Sigmoid colon (tissue), 7 donors: Measurements from ENCODE around the gene PFKFB2. TPM values are rescaled to one million over a fixed set of nuclear protein-coding genes. Genes with fewer than 3 reads are reported as not detected.

Experiments
- DNase-seq: peaks from one replicate; pipeline ENCODE4 v3.0.0-alpha.2; 2019
- H3K27ac ChIP-seq, 4 donors: fragments of 200-600 bp; sonication (generic); one replicate each; pipeline ENCODE4 v1.5.1; 2016 to 2019; ENCODE audit warnings: mild to moderate bottlenecking in 1 of 4
- H3K27me3 ChIP-seq, 3 donors: fragments of 200-600 bp; sonication (generic); one replicate each; pipeline ENCODE4 v1.5.1; 2019; ENCODE audit warnings: mild to moderate bottlenecking in 1 of 3
- H3K36me3 ChIP-seq, 4 donors: fragments of 200-600 bp; sonication (generic); one replicate each; pipeline ENCODE4 v1.5.1; 2016 to 2019
- H3K4me1 ChIP-seq, 4 donors: fragments of 200-600 bp; sonication (generic); one replicate each; pipeline ENCODE4 v1.5.1; 2017 to 2019
- H3K4me3 ChIP-seq, 4 donors: fragments of 200-600 bp; sonication (generic); one replicate each; pipeline ENCODE4 v1.5.1; 2017 to 2019; ENCODE audit warnings: mild to moderate bottlenecking in 2 of 4, moderate library complexity in 1 of 4
- H3K9me3 ChIP-seq, 4 donors: fragments of 200-600 bp in 3 of 4; sonication (generic) in 3 of 4; one replicate each; pipeline versions ENCODE4 v1.5.1 to v1.6.1; 2013 to 2019
- EP300 ChIP-seq, 4 donors: sonication (generic); formaldehyde crosslinking; IDR thresholded peaks; one replicate each; pipeline ENCODE4 v1.6.1; 2017; ENCODE audit warnings: antibody characterized with exemption in 4 of 4
- POLR2A ChIP-seq, 2 donors: fragments of 450-650 bp; IDR thresholded peaks; one replicate each; pipeline ENCODE4 v1.6.1; 2016; ENCODE audit warnings: antibody characterized with exemption in 2 of 2, mild to moderate bottlenecking in 2 of 2, moderate library complexity in 2 of 2
- POLR2AphosphoS5 ChIP-seq, 4 donors: sonication (generic); formaldehyde crosslinking; IDR thresholded peaks; one replicate each; pipeline ENCODE4 v1.6.1; 2017; ENCODE audit warnings: antibody characterized with exemption in 4 of 4
- WGBS, 2 donors: extraction: QIAGEN DNeasy Blood & Tissue Kit; methylation state at CpG; one replicate each; pipeline ENCODE4 v1.1.7; 2013; 5-methylcytosine and 5-hydroxymethylcytosine counted together
- intact Hi-C: fragments of 100-400 bp; cut with DNase I; formaldehyde crosslinking; loops from one replicate; pipeline ENCODE4 v1.15.1; 2023
- polyA plus RNA-seq, 3 donors: library from polyadenylated mRNA; stranded (reverse); fragments of 200-250 nt; gene quantifications; one replicate each; pipeline ENCODE4 v1.2.3, GENCODE V29; 2013
- total RNA-seq, 4 donors: library from RNA; depleted of rRNA; stranded (reverse); fragments of >200 nt; gene quantifications; one replicate each; pipeline ENCODE4 v1.1.0, GENCODE V29; 2016
- TF ChIP-seq, protein P1 (sequence below), 4 experiments: fragments of 450-650 bp in 3 of 4; fragments of 200-600 bp in 1 of 4; IDR thresholded peaks; one replicate each; pipeline ENCODE4 v1.5.1; 2016 to 2019; ENCODE audit warnings: antibody characterized with exemption in 4 of 4, mild to moderate bottlenecking in 3 of 4, moderate library complexity in 2 of 4
- donor health status: healthy with polysubstance abuse.
- donor health status: Bipolar disorder and iron deficiency.
- donor health status: healthy.

PFKFB2 gene
- total and polyA plus RNA-seq, 7 donors, result 5.0 to 24.9 (median 7.8) TPM

DNA sequence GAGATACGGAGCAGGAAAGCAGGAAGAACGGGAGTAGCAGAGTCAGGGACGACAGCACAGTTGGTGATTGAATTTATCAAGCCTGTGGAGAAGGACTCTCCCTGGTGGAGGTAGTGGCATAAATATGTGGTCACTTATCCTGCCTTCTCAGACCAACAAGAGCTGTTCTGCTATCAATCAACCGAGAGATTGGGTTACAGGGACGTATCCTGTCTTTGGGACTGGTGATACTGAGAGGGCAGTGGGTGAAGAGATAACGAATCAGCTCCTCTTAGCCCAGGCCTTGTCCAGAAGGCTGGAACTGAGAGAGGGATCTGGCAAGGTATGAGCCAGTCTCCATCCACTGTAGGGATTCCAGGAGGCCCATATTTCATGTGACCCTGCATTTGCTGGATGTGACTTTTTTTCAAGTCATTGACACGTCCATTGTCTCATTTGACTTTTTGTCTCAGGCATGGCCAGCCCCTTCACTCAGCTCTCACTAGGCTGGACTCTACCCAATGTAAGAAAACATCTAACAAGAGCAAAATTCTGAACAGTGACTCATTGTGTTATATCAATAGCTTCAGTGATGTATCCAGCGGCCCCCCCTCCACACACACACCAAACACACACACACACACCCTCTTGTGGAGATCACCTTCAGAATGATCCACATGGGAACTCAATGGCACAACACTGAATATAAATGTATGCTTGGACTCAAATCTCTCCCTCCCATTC is 31.8 kb upstream of the PFKFB2 start:
- DNase-seq, result no peak
- Histone ChIP-seq H3K4me1 (peaks cover 0 to 20% (median 19%) of the 10 kb centered on the region in 4 donors), H3K27me3 (no peaks in the 10 kb centered on the region), H3K36me3 (no peaks in the 10 kb centered on the region), H3K27ac (no peak overlapping the region), H3K9me3 (no peaks in the 10 kb centered on the region), H3K4me3 (no peak overlapping the region)
- no peak for TF ChIP-seq EP300 (IDR thresholded peaks at IDR 0.05)
- TF ChIP-seq POLR2A (IDR thresholded peaks at IDR 0.05), result no peak
- TF ChIP-seq, protein P1, sequence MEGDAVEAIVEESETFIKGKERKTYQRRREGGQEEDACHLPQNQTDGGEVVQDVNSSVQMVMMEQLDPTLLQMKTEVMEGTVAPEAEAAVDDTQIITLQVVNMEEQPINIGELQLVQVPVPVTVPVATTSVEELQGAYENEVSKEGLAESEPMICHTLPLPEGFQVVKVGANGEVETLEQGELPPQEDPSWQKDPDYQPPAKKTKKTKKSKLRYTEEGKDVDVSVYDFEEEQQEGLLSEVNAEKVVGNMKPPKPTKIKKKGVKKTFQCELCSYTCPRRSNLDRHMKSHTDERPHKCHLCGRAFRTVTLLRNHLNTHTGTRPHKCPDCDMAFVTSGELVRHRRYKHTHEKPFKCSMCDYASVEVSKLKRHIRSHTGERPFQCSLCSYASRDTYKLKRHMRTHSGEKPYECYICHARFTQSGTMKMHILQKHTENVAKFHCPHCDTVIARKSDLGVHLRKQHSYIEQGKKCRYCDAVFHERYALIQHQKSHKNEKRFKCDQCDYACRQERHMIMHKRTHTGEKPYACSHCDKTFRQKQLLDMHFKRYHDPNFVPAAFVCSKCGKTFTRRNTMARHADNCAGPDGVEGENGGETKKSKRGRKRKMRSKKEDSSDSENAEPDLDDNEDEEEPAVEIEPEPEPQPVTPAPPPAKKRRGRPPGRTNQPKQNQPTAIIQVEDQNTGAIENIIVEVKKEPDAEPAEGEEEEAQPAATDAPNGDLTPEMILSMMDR (IDR thresholded peaks at IDR 0.05), result no peak
- TF ChIP-seq POLR2AphosphoS5 (IDR thresholded peaks at IDR 0.05), result no peak
- intact Hi-C loops, result no loop called here
- 86 to 89% methylated on average over 8 of the region's 8 CpGs for WGBS, 2 donors

DNA sequence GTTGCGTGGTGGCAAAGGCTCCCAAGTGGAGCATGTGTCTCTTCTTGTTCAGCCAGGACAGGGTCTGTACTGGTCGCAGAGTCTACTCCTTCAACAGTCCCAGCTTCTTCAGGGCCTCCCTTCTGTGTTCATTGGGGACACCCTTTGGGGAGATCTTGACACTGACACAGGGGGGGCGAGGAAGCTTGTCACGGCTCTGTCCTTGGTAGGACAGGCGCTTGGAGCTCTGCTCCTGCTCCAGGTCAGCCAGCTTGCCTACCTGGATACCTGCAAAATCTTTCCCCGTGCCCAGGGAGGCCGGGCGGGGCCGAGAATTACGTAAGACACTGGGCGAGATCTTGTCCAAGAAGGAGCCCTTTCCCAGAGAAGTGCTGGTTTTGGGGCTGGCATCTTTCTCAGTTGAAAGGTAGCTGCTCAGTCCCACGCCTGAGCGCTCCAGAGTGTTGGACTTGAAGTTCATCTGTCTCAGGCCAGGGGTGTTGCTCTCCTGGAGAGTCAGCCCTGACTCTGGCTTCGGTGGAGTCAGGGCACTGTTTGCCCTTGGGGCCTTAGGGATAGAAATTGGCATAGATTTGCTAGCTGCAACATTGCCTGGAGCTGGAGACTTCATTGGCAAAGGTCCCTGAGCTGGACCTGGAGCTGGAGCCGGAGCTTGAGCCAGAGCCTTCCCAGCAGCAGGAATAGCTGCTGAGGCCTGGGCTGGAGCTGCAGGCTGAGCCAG is 31.0 kb upstream of the PFKFB2 start:
- Histone ChIP-seq H3K27me3 (no peaks in the 10 kb centered on the region), H3K4me1 (peaks cover 0 to 24% (median 21%) of the 10 kb centered on the region in 4 donors), H3K9me3 (no peaks in the 10 kb centered on the region), H3K27ac (no peak overlapping the region), H3K4me3 (no peak overlapping the region), H3K36me3 (no peaks in the 10 kb centered on the region)
- WGBS, 2 donors, result 85 to 90% methylated on average over 15 of the region's 15 CpGs
- TF ChIP-seq POLR2AphosphoS5 (IDR thresholded peaks at IDR 0.05), result no peak
- no peak for TF ChIP-seq EP300 (IDR thresholded peaks at IDR 0.05)
- no peak for TF ChIP-seq POLR2A (IDR thresholded peaks at IDR 0.05)
- TF ChIP-seq, protein P1 (IDR thresholded peaks at IDR 0.05), result no peak
- no peak for DNase-seq
- intact Hi-C loops, result no loop called here

DNA sequence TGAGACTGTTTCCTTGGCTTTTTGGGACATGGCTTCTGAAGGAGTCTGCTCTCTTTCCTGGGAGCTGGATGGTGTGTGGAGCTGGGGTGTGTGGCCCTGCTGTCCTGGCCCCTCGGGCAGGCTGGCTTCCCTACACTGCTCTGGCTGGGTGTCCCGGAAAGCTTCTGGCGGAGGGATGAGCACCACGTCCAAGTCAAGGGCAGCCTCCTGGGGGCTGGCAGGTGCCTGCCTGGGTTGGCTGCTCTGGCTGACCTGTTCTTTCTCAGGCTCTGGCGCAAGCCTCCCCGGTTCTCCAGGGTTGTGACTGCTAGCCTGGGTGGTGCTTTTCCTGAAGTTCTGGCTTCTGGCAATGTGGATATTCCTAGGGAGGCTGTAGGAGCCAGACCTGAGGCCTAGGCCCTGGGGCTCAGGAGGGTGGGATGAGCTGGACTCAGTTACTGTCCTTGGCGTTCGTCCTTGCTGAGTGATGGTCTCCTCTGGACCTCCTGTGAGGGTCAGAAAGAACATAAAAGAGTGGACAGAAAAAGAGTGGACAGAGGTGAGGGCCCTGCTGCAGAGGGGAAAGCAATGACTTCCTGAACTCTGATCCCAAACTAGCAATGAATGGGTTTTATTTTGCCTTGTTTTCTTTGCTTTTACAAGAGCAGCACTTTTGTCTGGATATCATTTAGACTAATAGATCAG is 29.9 kb upstream of the PFKFB2 start:
- no peak overlapping the region for H3K27ac ChIP-seq
- intact Hi-C loops, result no loop called here
- TF ChIP-seq, protein P1 (IDR thresholded peaks at IDR 0.05), result no peak
- TF ChIP-seq POLR2AphosphoS5 (IDR thresholded peaks at IDR 0.05) (no peak), POLR2A (IDR thresholded peaks at IDR 0.05) (no peak), EP300 (IDR thresholded peaks at IDR 0.05) (no peak)
- no peaks in the 10 kb centered on the region for H3K36me3 ChIP-seq
- no peak for DNase-seq
- no peaks in the 10 kb centered on the region for H3K27me3 ChIP-seq
- whole genome bisulfite sequencing, 2 donors, result 92 to 93% methylated on average over 8 of the region's 8 CpGs
- no peak overlapping the region for H3K4me3 ChIP-seq
- peaks cover 0 to 24% (median 21%) of the 10 kb centered on the region in 4 donors for H3K4me1 ChIP-seq
- no peaks in the 10 kb centered on the region for H3K9me3 ChIP-seq

DNA sequence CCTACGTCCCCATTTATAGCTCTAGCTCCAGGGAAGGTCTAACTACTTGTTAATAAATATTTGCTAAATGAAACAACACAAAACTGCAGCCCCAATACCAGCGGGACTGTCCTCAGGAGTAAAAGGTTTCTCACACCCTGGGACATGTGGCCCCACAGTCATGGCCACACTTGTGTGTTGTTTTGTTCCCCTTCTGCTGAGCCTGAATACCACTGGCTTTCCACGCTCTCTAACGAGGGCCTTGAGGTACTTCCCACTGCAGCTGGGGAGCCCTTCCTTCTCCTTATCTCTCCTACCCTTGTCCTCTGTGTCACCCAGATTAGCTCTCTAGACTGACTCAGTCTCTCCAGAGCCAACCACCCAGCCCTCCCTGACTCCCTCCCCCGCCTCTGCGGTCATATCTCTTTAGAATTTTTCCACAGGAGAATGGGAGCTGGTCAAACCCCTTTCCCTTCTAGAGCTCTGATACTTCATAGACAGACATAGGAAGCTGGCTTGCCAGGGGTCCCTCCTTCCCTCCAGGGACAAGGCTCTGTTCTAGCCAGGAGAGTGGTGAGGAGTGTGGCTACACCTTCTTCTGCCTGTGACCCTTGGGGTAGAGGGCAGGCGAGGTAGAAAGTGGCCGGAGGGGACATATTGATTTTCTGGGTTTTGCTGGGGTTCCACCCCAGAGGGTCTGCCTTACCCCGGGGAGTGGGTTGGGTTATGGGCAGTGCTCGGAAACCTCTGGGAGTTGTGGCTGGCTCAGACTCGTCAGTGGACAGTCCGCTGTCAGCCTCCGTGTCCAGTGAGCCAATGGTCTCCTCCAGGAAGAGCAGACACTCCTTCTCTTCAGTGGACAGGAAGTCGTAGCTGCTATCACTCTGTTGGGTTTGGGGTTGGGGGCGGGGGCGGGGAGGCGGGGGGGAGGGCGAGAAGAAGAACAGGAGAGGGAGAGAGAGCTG is 28.6 kb upstream of the PFKFB2 start:
- Histone ChIP-seq H3K27me3 (no peaks in the 10 kb centered on the region), H3K4me3 (no peak overlapping the region), H3K36me3 (no peaks in the 10 kb centered on the region), H3K4me1 (peaks cover 0 to 24% (median 21%) of the 10 kb centered on the region in 4 donors), H3K27ac (peak overlapping the region; percentile 42 to 65 (median 54)), H3K9me3 (no peaks in the 10 kb centered on the region)
- no peak for DNase-seq
- TF ChIP-seq EP300 (IDR thresholded peaks at IDR 0.05) (no peak), POLR2A (IDR thresholded peaks at IDR 0.05) (no peak), POLR2AphosphoS5 (IDR thresholded peaks at IDR 0.05) (no peak)
- TF ChIP-seq, protein P1 (IDR thresholded peaks at IDR 0.05), result no peak
- intact Hi-C loops, result no loop called here
- WGBS, 2 donors, result 68 to 79% methylated on average over 18 of the region's 18 CpGs
